B cell (primary cell): ENCODE measurements around the gene STRADA.

Experiments
- CTCF ChIP-seq: fragments of 200-600 bp; IDR thresholded peaks from one replicate; pipeline ENCODE4 v1.8.0; 2022; ENCODE audit warnings: antibody characterized with exemption, mild to moderate bottlenecking
- EZH2 ChIP-seq: IDR thresholded peaks from 2 replicates; pipeline ENCODE4 v1.6.1; 2012; ENCODE audit warnings: borderline replicate concordance, low read depth, mild to moderate bottlenecking, moderate library complexity, low read length; ENCODE audit not compliant: insufficient read depth, poor library complexity, severe bottlenecking

GRCh38 chr17:63707151-63707550, 34.4 kb downstream of the STRADA start:
- TF ChIP-seq CTCF (no peak), EZH2 (no peak)
